GM13977 (cell line): ENCODE results near the gene MAB21L3.

Experiments
- DNase-seq: peaks from one replicate; pipeline ENCODE4 v3.0.0; 2012; ENCODE audit warnings: low spot score
- in situ Hi-C: fragments of 300-500 bp; cut with MboI; formaldehyde crosslinking; loops from one replicate; pipeline ENCODE4 v1.12.0; 2022; ENCODE audit warnings: low sequenced_read_pairs, low pct_unique_long_range_greater_than_20kb, mixed read lengths, inconsistent platforms; ENCODE audit not compliant: unreplicated experiment
- TF ChIP-seq, protein P1 (sequence below): IDR thresholded peaks from 2 replicates; pipeline ENCODE4 v1.5.1; 2012; ENCODE audit warnings: mild to moderate bottlenecking, control low read depth; ENCODE audit not compliant: insufficient read depth; ENCODE audit errors: extremely low read depth, missing control alignments

MAB21L3 gene

GRCh38 chr1:116130356-116130755 is 19.2 kb downstream of the MAB21L3 start:
- in situ Hi-C loops, result loop anchor here (10.0 kb wide), 1 partner anchor 354 kb away; no protein-coding TSS in a partner anchor
- no peak for DNase-seq
- TF ChIP-seq, protein P1, sequence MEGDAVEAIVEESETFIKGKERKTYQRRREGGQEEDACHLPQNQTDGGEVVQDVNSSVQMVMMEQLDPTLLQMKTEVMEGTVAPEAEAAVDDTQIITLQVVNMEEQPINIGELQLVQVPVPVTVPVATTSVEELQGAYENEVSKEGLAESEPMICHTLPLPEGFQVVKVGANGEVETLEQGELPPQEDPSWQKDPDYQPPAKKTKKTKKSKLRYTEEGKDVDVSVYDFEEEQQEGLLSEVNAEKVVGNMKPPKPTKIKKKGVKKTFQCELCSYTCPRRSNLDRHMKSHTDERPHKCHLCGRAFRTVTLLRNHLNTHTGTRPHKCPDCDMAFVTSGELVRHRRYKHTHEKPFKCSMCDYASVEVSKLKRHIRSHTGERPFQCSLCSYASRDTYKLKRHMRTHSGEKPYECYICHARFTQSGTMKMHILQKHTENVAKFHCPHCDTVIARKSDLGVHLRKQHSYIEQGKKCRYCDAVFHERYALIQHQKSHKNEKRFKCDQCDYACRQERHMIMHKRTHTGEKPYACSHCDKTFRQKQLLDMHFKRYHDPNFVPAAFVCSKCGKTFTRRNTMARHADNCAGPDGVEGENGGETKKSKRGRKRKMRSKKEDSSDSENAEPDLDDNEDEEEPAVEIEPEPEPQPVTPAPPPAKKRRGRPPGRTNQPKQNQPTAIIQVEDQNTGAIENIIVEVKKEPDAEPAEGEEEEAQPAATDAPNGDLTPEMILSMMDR, result no peak

DNA sequence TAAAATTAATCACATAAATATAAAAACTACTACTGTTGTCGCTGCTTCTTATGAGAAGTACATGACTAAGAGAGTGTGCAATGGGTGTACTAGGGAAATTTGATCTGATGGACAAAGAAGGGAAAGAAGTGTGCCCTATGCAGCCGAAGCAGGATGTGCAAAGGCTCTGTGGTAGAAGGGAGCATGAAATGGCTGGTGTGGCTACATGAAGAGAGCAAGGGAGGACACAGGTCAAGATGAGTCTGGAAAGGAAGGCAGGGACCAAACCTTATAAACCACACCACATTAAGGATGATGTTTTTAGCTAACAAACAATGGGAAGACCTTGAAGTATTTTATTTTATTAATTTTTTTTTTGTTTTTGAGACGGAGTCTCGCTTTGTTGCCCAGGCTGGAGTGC is 20.0 kb downstream of the MAB21L3 start:
- TF ChIP-seq, protein P1, result no peak
- in situ Hi-C loops, result loop anchor here (10.0 kb wide), 1 partner anchor 354 kb away; no protein-coding TSS in a partner anchor
- DNase-seq, result no peak

GRCh38 chr1:116131866-116132605 is 20.8 kb downstream of the MAB21L3 start:
- in situ Hi-C loops, result loop anchor here (10.0 kb wide), 1 partner anchor 353 kb away; no protein-coding TSS in a partner anchor
- TF ChIP-seq, protein P1, result no peak
- no peak for DNase-seq

DNA sequence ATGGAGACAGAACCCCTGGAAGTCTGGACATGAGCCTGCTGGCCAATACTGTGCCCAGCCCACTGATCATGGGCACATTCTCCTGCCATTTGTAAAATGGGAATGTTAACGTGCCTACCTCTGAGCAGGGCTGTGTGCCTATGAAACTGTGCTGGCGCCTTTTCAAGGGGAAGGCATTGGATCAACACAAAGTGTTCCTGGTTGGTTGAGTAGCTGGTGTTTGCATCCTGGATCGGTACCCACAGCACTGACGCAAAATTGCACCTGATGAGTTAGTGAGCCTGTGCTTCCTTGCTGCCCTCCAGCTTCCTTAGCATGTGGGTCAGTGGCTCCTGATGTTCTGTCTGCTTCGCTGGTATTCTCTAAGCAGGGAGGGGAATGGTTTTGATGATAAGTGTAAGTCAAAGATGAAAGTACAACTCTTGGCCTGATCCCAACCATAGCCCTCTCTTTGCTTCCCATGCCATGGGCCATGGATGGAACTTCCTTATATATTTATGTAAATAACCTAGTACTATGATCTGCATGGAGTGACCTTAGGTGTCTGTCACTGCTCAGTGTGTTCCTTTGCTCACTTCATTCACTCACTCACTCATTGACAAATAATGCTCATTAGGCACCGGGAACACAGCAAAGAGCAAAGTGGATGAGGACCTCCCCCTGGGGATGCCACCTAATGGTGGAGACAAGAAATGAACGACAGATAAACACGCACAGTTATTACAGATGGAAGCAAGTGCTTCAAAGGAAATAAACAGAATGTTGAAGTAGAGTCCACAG is 22.7 kb downstream of the MAB21L3 start:
- in situ Hi-C loops, result loop anchor here (10.0 kb wide), 1 partner anchor 351 kb away; no protein-coding TSS in a partner anchor
- TF ChIP-seq, protein P1, result no peak
- DNase-seq, result no peak

GRCh38 chr1:116134476-116134773 is 23.2 kb downstream of the MAB21L3 start:
- TF ChIP-seq, protein P1, result no peak
- DNase-seq, result no peak
- in situ Hi-C loops, result loop anchor here (10.0 kb wide), 1 partner anchor 350 kb away; no protein-coding TSS in a partner anchor

- TF ChIP-seq, protein P1, result no peak
- in situ Hi-C loops, result loop anchor here (10.0 kb wide), 1 partner anchor 346 kb away; no protein-coding TSS in a partner anchor
- no peak for DNase-seq
Observed at GRCh38 chr1:116138277-116138792, 27.1 kb downstream of the MAB21L3 start.
